ENCODE data around the gene PHACTR1. TPM values are rescaled to one million over a fixed set of nuclear protein-coding genes. Genes with fewer than 3 reads are reported as not detected.
"Not testable (repeated sequence)": the region's sequence is repeated elsewhere in the genome, so short reads cannot be mapped to it uniquely, and the experiment has no call there.

The PHACTR1 gene
- total RNA-seq, 2 donors from 2014 or later, result 0.05 to 0.29 TPM

- DNase-seq (ENCODE audit: low spot score in 2 of 2); ATAC-seq; H3K36me3 Mint-ChIP-seq; H3K27ac Mint-ChIP-seq; H3K9me3 Mint-ChIP-seq: not testable (repeated sequence)
These were observed 443.3 kb downstream of the PHACTR1 start for GRCh38 chr6:13159822-13160221.

- no peak overlapping the region for H3K27ac Mint-ChIP-seq
- ATAC-seq (no peak), DNase-seq (ENCODE audit: low spot score in 2 of 2) (no peak)
- H3K36me3 Mint-ChIP-seq, result no peaks in the 10 kb centered on the region
- no peaks in the 10 kb centered on the region for H3K9me3 Mint-ChIP-seq
These were observed 446.8 kb downstream of the PHACTR1 start for GRCh38 chr6:13163161-13163944.

- DNase-seq (ENCODE audit: low spot score in 2 of 2), result no peak
- no peak for ATAC-seq
- H3K36me3 Mint-ChIP-seq, result no peaks in the 10 kb centered on the region
- H3K27ac Mint-ChIP-seq, result no peak overlapping the region
- H3K9me3 Mint-ChIP-seq, result no peaks in the 10 kb centered on the region
These were observed 447.7 kb downstream of the PHACTR1 start for GRCh38 chr6:13164291-13164690.

- no peak for ATAC-seq
- no peaks in the 10 kb centered on the region for H3K9me3 Mint-ChIP-seq
- no peaks in the 10 kb centered on the region for H3K36me3 Mint-ChIP-seq
- no peak for DNase-seq (ENCODE audit: low spot score in 2 of 2)
- no peak overlapping the region for H3K27ac Mint-ChIP-seq
These were observed 449.1 kb downstream of the PHACTR1 start for GRCh38 chr6:13165502-13166172.

GRCh38 chr6:13166269-13166668 is 449.7 kb downstream of the PHACTR1 start:
- no peaks in the 10 kb centered on the region for H3K36me3 Mint-ChIP-seq
- no peak for ATAC-seq
- no peak for DNase-seq (ENCODE audit: low spot score in 2 of 2)

GRCh38 chr6:13166916-13167315 is 450.3 kb downstream of the PHACTR1 start:
- H3K36me3 Mint-ChIP-seq, result no peaks in the 10 kb centered on the region
- DNase-seq (ENCODE audit: low spot score in 2 of 2) (no peak), ATAC-seq (no peak)
- H3K9me3 Mint-ChIP-seq, result no peaks in the 10 kb centered on the region
- H3K27ac Mint-ChIP-seq, result no peak overlapping the region

More at GRCh38 chr6:13166269-13166668, 449.7 kb downstream of the PHACTR1 start:
- Mint-ChIP-seq H3K27ac (peak overlapping the region in 1 of 2 donors; percentile 48), H3K9me3 (no peaks in the 10 kb centered on the region)

- Mint-ChIP-seq H3K9me3 (no peaks in the 10 kb centered on the region), H3K36me3 (no peaks in the 10 kb centered on the region), H3K27ac (no peak overlapping the region)
- no peak for DNase-seq (ENCODE audit: low spot score in 2 of 2)
- ATAC-seq, result no peak
These were observed 455.7 kb downstream of the PHACTR1 start for GRCh38 chr6:13172291-13172690.

- Mint-ChIP-seq H3K9me3 (no peaks in the 10 kb centered on the region), H3K27ac (no peak overlapping the region), H3K36me3 (no peaks in the 10 kb centered on the region)
- ATAC-seq (no peak), DNase-seq (ENCODE audit: low spot score in 2 of 2) (no peak)
These were observed 458.5 kb downstream of the PHACTR1 start for GRCh38 chr6:13175087-13175486.

- Mint-ChIP-seq H3K9me3 (no peaks in the 10 kb centered on the region), H3K27ac (no peak overlapping the region), H3K36me3 (no peaks in the 10 kb centered on the region)
- DNase-seq (ENCODE audit: low spot score in 2 of 2), result no peak
- no peak for ATAC-seq
These were observed 459.2 kb downstream of the PHACTR1 start for GRCh38 chr6:13175759-13176158.

GRCh38 chr6:13177664-13178063 is 461.1 kb downstream of the PHACTR1 start:
- DNase-seq (ENCODE audit: low spot score in 2 of 2) (no peak), ATAC-seq (no peak)
- Mint-ChIP-seq H3K36me3 (no peaks in the 10 kb centered on the region), H3K27ac (no peak overlapping the region), H3K9me3 (no peaks in the 10 kb centered on the region)

GRCh38 chr6:13178107-13178506 is 461.5 kb downstream of the PHACTR1 start:
- no peaks in the 10 kb centered on the region for H3K36me3 Mint-ChIP-seq
- DNase-seq (ENCODE audit: low spot score in 2 of 2) (no peak), ATAC-seq (no peak)
- no peak overlapping the region for H3K27ac Mint-ChIP-seq
- no peaks in the 10 kb centered on the region for H3K9me3 Mint-ChIP-seq

GRCh38 chr6:13180538-13180937 is 464.0 kb downstream of the PHACTR1 start:
- no peak for ATAC-seq
- Mint-ChIP-seq H3K36me3 (no peaks in the 10 kb centered on the region), H3K27ac (no peak overlapping the region), H3K9me3 (no peaks in the 10 kb centered on the region)
- no peak for DNase-seq (ENCODE audit: low spot score in 2 of 2)

- Mint-ChIP-seq H3K27ac (no peak overlapping the region), H3K9me3 (no peaks in the 10 kb centered on the region), H3K36me3 (no peaks in the 10 kb centered on the region)
- no peak for ATAC-seq
- no peak for DNase-seq (ENCODE audit: low spot score in 2 of 2)
These were observed 464.8 kb downstream of the PHACTR1 start for GRCh38 chr6:13181393-13181792.

- Mint-ChIP-seq H3K27ac (no peak overlapping the region), H3K9me3 (no peaks in the 10 kb centered on the region), H3K36me3 (no peaks in the 10 kb centered on the region)
- DNase-seq (ENCODE audit: low spot score in 2 of 2), result no peak
- peak; percentile 44 to 58 for ATAC-seq
These were observed 467.0 kb downstream of the PHACTR1 start for GRCh38 chr6:13183415-13184088.

GRCh38 chr6:13184089-13184468 is 467.5 kb downstream of the PHACTR1 start:
- peak in 1 of 2 donors; percentile 9 for ATAC-seq
- no peaks in the 10 kb centered on the region for H3K36me3 Mint-ChIP-seq
- no peak overlapping the region for H3K27ac Mint-ChIP-seq

GRCh38 chr6:13184547-13184946 is 468.0 kb downstream of the PHACTR1 start:
- peak overlapping the region in 1 of 2 donors; percentile 17 for H3K27ac Mint-ChIP-seq
- ATAC-seq, result no peak
- no peaks in the 10 kb centered on the region for H3K9me3 Mint-ChIP-seq
- DNase-seq (ENCODE audit: low spot score in 2 of 2), result no peak
- no peaks in the 10 kb centered on the region for H3K36me3 Mint-ChIP-seq

More at GRCh38 chr6:13184089-13184468, 467.5 kb downstream of the PHACTR1 start:
- no peak for DNase-seq (ENCODE audit: low spot score in 2 of 2)
- no peaks in the 10 kb centered on the region for H3K9me3 Mint-ChIP-seq

GRCh38 chr6:13186861-13187260 is 470.3 kb downstream of the PHACTR1 start:
- Mint-ChIP-seq H3K36me3 (no peaks in the 10 kb centered on the region), H3K27ac (no peak overlapping the region), H3K9me3 (no peaks in the 10 kb centered on the region)
- ATAC-seq, result no peak
- no peak for DNase-seq (ENCODE audit: low spot score in 2 of 2)

All from activated naive CD4-positive, alpha-beta T cell treated with anti-CD3 and anti-CD28 coated beads, Interleukin-2, amount 50 U/mL, for 72 hours (primary cell).